Stimulated activated CD4-positive, alpha-beta T cell treated with anti-CD3 and anti-CD28 coated beads, Interleukin-1b, Interleukin-23, amount 100 ng/mL, for 4 hours (primary cell): Measurements from ENCODE around the gene MAP1LC3C.
"Not testable (repeated sequence)": the region's sequence is repeated elsewhere in the genome, so short reads cannot be mapped to it uniquely, and the experiment has no call there.

ENCODE experiments used
- DNase-seq, 2 donors: peaks; one replicate each; pipeline ENCODE4 v3.0.0-alpha.2; 2020; ENCODE audit warnings: low read depth in 2 of 2

The MAP1LC3C gene

GRCh38 chr1:241992734-241993133 lies 6.2 kb downstream of the MAP1LC3C start:
- no peak for DNase-seq

GRCh38 chr1:241990040-241990439 lies 8.9 kb downstream of the MAP1LC3C start:
- no peak for DNase-seq

- not testable (repeated sequence) for DNase-seq
These were observed 10.4 kb downstream of the MAP1LC3C start for GRCh38 chr1:241988389-241988930.

- no peak for DNase-seq
These were observed 13.1 kb downstream of the MAP1LC3C start for GRCh38 chr1:241985787-241986186.

GRCh38 chr1:241979926-241980325 lies 19.0 kb downstream of the MAP1LC3C start:
- DNase-seq: no peak

GRCh38 chr1:241979071-241979470 lies 19.8 kb downstream of the MAP1LC3C start:
- DNase-seq: no peak

- no peak for DNase-seq
These were observed 22.7 kb downstream of the MAP1LC3C start for GRCh38 chr1:241976229-241976628.

- no peak for DNase-seq
These were observed 26.1 kb downstream of the MAP1LC3C start for GRCh38 chr1:241972703-241973369.

GRCh38 chr1:241968611-241969010 lies 30.3 kb downstream of the MAP1LC3C start:
- DNase-seq: no peak

GRCh38 chr1:241964550-241965282 lies 34.2 kb downstream of the MAP1LC3C start:
- no peak for DNase-seq

- no peak for DNase-seq
These were observed 35.2 kb downstream of the MAP1LC3C start for GRCh38 chr1:241963722-241964121.

- DNase-seq: no peak
These were observed 36.7 kb downstream of the MAP1LC3C start for GRCh38 chr1:241962153-241962552.

- DNase-seq: no peak
These were observed 41.0 kb downstream of the MAP1LC3C start, which contains the start of gene BECN2 for GRCh38 chr1:241957692-241958494. BECN2 (plus strand) TSS chr1:241957767; CDS start chr1:241957767, 0 bp downstream.

GRCh38 chr1:241950390-241950789 lies 48.5 kb downstream of the MAP1LC3C start:
- DNase-seq: no peak

- no peak for DNase-seq
These were observed 51.5 kb downstream of the MAP1LC3C start for GRCh38 chr1:241947354-241947753.
